ENCODE data around the gene CLK1. TPM values are rescaled to one million over a fixed set of nuclear protein-coding genes. Genes with fewer than 3 reads are reported as not detected.
A peak's percentile ranks its signal among the peaks of the same experiment; 100 is the strongest.

The CLK1 gene
- total RNA-seq, 1 donor from 2014 or later = 127 TPM

- peak; percentile 99 for DNase-seq (ENCODE audit: low spot score)
Measured at GRCh38 chr2:200811333-200812121, 52.9 kb downstream of the CLK1 start, which contains the start of gene BZW1. TSS of gene BZW1 (plus strand) at chr2:200811910. CDS start at chr2:200813218, 1,308 bp downstream.

- no peak for DNase-seq (ENCODE audit: low spot score)
Measured at GRCh38 chr2:200810998-200811332, 53.5 kb downstream of the CLK1 start.

GRCh38 chr2:200810252-200810997 is 54.0 kb downstream of the CLK1 start:
- DNase-seq (ENCODE audit: low spot score) = peak; percentile 79

DNA sequence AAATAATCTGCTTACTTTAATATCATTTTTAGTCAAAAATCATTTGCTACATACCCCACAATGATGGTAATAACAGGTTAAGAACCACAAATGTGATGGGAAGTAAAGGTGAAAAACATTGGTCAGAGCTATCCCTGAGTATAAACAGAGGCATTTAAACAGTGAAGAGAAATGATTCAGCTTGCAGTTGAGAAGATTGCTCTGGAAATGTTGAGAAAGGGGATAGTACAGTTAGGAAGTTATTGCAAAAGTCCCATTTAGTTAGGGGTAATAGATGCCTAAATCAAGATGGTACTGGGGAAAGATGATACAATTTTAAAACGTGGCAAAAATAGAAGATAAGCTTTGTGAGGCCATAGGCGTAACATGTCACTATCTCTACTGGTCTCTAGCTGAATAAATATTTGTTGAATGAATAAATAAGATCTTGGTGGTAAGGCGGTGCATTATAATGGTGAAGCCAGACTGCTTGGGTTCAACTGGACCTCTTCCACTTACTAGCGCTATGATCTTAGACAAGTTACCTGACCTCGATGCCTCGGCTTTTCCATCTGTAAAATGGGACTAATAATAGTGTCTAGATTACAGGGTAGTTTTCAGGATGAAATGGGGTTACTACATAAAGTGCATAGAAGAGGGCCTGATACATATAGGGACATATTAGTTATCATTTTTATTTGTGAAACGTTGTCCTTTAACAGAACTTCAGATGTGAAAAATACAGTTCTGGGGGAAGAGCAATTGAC is 54.8 kb downstream of the CLK1 start:
- no peak for DNase-seq (ENCODE audit: low spot score)

Other genes with a start within 250 kb of the CLK1 start
- 281 TPM for gene BZW1, start 52.7 kb downstream of the CLK1 start, total RNA-seq (ENCODE audit: insufficient read depth, low replicate concordance)
- gene PPIL3, start 24.4 kb upstream of the CLK1 start, total RNA-seq (ENCODE audit: insufficient read depth, low replicate concordance) = 40.0 TPM
- gene NIF3L1, start 24.7 kb upstream of the CLK1 start, total RNA-seq (ENCODE audit: insufficient read depth, low replicate concordance) = 29.4 TPM
- gene ORC2, start 99.0 kb upstream of the CLK1 start, total RNA-seq (ENCODE audit: insufficient read depth, low replicate concordance) = 19.5 TPM
- gene HYCC2, start 207.0 kb upstream of the CLK1 start, total RNA-seq (ENCODE audit: insufficient read depth, low replicate concordance) = 29.9 TPM
- gene NDUFB3, start 207.3 kb upstream of the CLK1 start, total RNA-seq (ENCODE audit: insufficient read depth, low replicate concordance) = 29.4 TPM